AG04450 (cell line): ENCODE data around the gene KPNA6. TPM values are rescaled to one million over a fixed set of nuclear protein-coding genes. Genes with fewer than 3 reads are reported as not detected.

ENCODE experiments used
- CTCF ChIA-PET: fragments of 300-600, 350-600 bp; formaldehyde crosslinking; extraction: SDS; loops from one replicate; lab custom pipeline; 2022; ENCODE audit warnings: antibody characterized with exemption, inconsistent platforms; lab: Charles Lee
- POLR2A ChIA-PET: fragments of 350-600 bp; formaldehyde crosslinking; extraction: SDS; loops from one replicate; lab custom pipeline; 2021; ENCODE audit warnings: antibody characterized with exemption, inconsistent platforms; lab: Yijun Ruan, JAX
- DNase-seq: peaks from one replicate; pipeline ENCODE4 v3.0.0-alpha.2; 2011; ENCODE audit warnings: low read depth, low spot score
- H3K27ac ChIP-seq: one replicate; pipeline ENCODE4 v1.5.1; 2012; ENCODE audit warnings: low read depth, low read length, control low read depth
- H3K27me3 ChIP-seq: one replicate; pipeline ENCODE4 v1.6.0; 2012; ENCODE audit warnings: low read length; ENCODE audit not compliant: control insufficient read depth, insufficient read depth
- H3K4me3 ChIP-seq: 2 replicates; pipeline ENCODE4 v1.5.1; 2011; ENCODE audit warnings: mild to moderate bottlenecking, low read depth, low read length, control low read depth
- H3K9me3 ChIP-seq: 2 replicates; pipeline ENCODE4 v1.5.1; 2012; ENCODE audit warnings: low read length; ENCODE audit not compliant: control insufficient read depth, insufficient read depth
- polyA plus RNA-seq: library from polyadenylated mRNA; depleted of rRNA; stranded (reverse); fragments of >200 nt; gene quantifications from 2 replicates; pipeline ENCODE4 v1.2.3, GENCODE V29; 2011
- TF ChIP-seq, protein P1 (sequence below): IDR thresholded peaks from 2 replicates; pipeline ENCODE4 v1.5.1; 2011; ENCODE audit warnings: low read depth, low read length, control low read depth, inconsistent platforms

Gene KPNA6
- polyA plus RNA-seq, 1 experiment = 45.9 TPM

DNA sequence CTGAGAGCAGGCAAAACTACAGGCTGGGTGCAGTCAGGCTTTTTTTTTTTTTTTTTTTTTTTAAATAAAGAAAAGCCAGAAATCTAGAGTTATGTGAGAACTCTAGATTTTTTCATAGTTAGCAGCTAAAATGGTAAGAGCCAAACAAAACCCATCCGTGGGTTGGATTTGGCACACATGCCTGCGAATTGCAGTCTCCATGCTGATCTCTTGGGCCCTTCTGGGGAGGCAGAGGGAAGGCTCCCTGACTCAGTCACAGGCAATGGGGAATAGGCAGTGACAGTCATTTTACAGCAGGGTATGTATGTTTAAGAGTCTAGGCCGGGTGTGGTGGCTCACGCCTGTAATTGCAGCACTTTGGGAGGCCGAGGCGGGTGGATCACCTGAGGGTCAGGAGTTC lies 74.2 kb downstream of the KPNA6 start:
- TF ChIP-seq, protein P1, sequence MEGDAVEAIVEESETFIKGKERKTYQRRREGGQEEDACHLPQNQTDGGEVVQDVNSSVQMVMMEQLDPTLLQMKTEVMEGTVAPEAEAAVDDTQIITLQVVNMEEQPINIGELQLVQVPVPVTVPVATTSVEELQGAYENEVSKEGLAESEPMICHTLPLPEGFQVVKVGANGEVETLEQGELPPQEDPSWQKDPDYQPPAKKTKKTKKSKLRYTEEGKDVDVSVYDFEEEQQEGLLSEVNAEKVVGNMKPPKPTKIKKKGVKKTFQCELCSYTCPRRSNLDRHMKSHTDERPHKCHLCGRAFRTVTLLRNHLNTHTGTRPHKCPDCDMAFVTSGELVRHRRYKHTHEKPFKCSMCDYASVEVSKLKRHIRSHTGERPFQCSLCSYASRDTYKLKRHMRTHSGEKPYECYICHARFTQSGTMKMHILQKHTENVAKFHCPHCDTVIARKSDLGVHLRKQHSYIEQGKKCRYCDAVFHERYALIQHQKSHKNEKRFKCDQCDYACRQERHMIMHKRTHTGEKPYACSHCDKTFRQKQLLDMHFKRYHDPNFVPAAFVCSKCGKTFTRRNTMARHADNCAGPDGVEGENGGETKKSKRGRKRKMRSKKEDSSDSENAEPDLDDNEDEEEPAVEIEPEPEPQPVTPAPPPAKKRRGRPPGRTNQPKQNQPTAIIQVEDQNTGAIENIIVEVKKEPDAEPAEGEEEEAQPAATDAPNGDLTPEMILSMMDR = no peak
- no peak overlapping the region for H3K27ac ChIP-seq
- DNase-seq = no peak
- H3K4me3 ChIP-seq = peak overlapping the region; percentile 81
- no peaks in the 10 kb centered on the region for H3K27me3 ChIP-seq
- ChIA-PET POLR2A (interaction anchor here (0.7 to 1.0 kb wide), 3 partner anchors 10 to 154 kb away, joined by 3 to 5 read pairs (median 4); partner anchors contain the start of gene MARCKSL1), CTCF (interaction anchor here (0.6 to 0.9 kb wide), 5 partner anchors 8 to 358 kb away, joined by 3 to 6 read pairs (median 4); no protein-coding TSS in a partner anchor)
- no peaks in the 10 kb centered on the region; the same call in 1 of the 2 replicates for H3K9me3 ChIP-seq

DNA sequence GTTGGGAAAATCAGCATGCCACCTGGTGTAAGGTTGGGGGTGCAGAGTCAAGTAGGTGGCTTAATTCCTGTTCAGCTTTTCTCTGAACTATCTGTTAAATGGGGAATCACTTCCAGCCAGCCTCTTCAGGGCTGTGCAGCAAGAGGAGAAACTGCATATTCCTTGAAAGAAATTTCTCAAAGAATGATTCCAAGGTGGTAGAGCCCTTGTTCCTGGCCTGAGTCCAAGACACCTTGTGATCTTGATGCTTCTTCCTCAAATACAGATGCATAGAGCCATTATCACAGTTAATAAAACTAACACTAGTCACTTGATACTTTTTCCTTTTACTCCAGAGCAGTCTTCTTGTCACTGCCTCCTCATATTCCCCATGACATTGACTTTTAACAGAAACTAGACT lies 76.8 kb downstream of the KPNA6 start:
- Histone ChIP-seq H3K9me3 (no peaks in the 10 kb centered on the region; the same call in 1 of the 2 replicates), H3K4me3 (no peak overlapping the region), H3K27ac (no peak overlapping the region), H3K27me3 (no peaks in the 10 kb centered on the region)
- POLR2A ChIA-PET = interaction anchor here (0.6 kb wide), 1 partner anchor 52 kb away, joined by 8 read pairs; no protein-coding TSS in a partner anchor
- TF ChIP-seq, protein P1 = no peak
- DNase-seq = no peak
- CTCF ChIA-PET = interaction anchor here (2.1 kb wide), 1 partner anchor 15 kb away, joined by 4 read pairs; the partner anchor contains the start of gene CCDC28B

DNA sequence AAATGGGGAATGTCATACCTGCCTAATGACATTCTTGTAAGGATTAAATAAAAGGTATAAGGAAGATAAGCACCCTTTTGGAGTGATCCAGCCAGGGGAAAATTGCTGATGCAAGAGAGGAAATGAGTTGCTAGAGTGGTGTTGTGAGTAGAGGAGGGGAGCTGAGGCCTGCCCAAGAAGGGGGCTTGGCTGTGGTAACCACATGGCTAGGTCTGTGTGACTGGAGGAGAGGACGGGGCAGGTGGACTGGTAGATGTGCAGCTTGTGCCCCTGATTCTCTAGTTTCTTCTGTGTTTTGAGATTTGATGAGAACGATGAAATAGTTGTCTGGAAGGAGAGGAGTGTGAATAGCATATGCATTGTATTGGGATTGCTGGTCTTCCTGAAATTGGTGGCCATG lies 78.2 kb downstream of the KPNA6 start:
- TF ChIP-seq, protein P1 = no peak
- Histone ChIP-seq H3K9me3 (no peaks in the 10 kb centered on the region), H3K4me3 (no peak overlapping the region), H3K27me3 (no peaks in the 10 kb centered on the region), H3K27ac (no peak overlapping the region)
- ChIA-PET CTCF (interaction anchor here (1.5 to 2.1 kb wide), 2 partner anchors 14 to 30 kb away, joined by 4 read pairs; partner anchors contain the start of gene CCDC28B), POLR2A (interaction anchor here (2.2 kb wide), 1 partner anchor 11 kb away, joined by 9 read pairs; no protein-coding TSS in a partner anchor)
- DNase-seq = no peak

DNA sequence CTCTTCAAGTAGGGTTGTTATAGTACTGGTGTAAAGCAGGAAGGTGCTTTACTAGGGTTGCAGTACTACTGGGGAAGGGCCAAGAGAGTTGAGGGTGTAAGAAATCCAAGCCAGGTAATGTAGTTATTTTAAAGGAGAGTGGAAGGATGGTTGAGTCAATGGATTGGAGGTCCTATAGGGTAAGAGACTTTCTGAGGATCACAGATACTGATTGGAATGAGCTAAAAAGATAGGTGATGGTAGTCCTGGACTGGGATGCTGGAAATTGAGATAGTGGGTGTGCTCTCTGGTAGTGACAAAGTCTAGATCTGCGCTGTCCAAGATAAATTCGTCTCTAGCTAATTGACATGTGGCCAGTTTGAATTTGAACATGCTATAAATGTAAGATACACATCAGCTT lies 78.6 kb downstream of the KPNA6 start:
- Histone ChIP-seq H3K27ac (no peak overlapping the region), H3K4me3 (no peak overlapping the region), H3K27me3 (no peaks in the 10 kb centered on the region), H3K9me3 (no peaks in the 10 kb centered on the region)
- TF ChIP-seq, protein P1 = no peak
- ChIA-PET CTCF (interaction anchor here (1.5 to 2.1 kb wide), 2 partner anchors 13 to 29 kb away, joined by 4 read pairs; partner anchors contain the start of gene CCDC28B), POLR2A (interaction anchor here (2.2 kb wide), 1 partner anchor 11 kb away, joined by 9 read pairs; no protein-coding TSS in a partner anchor)
- DNase-seq = no peak

DNA sequence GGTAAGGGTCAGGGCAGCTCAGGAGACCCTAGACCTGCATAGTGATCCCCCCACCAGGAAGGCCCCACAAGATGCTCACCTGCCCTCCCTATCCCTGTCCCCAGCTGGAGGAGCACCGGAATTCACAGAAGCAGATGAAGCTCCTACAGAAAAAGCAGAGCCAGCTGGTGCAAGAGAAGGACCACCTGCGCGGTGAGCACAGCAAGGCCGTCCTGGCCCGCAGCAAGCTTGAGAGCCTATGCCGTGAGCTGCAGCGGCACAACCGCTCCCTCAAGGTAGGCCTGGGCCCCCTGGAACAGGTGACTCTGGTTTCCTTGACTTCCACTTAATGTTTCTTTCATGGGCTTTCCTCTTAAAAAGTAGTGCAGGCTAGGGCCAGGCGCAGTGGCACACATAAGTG lies 80.0 kb downstream of the KPNA6 start:
- Histone ChIP-seq H3K27ac (no peak overlapping the region), H3K4me3 (no peak overlapping the region), H3K9me3 (no peaks in the 10 kb centered on the region), H3K27me3 (no peaks in the 10 kb centered on the region)
- TF ChIP-seq, protein P1 = no peak
- no peak for DNase-seq
- POLR2A ChIA-PET = interaction anchor here (2.2 kb wide), 1 partner anchor 9 kb away, joined by 9 read pairs; no protein-coding TSS in a partner anchor
- CTCF ChIA-PET = interaction anchor here (0.6 kb wide), 1 partner anchor 61 kb away, joined by 6 read pairs; no protein-coding TSS in a partner anchor
